OCI-LY3 (cell line): Measurements from ENCODE around the gene NEDD8.

Experiments used
- H2AFZ ChIP-seq: fragments of 200-600, 300-600 bp; shearing (Covaris generic); 2 replicates; pipeline ENCODE4 v1.6.0; 2014; ENCODE audit warnings: antibody characterized with exemption, low read depth, low read length
- H3K27ac ChIP-seq: fragments of 200-600, 300-600 bp; sonication (generic); 2 replicates; pipeline ENCODE4 v1.5.1; 2014; ENCODE audit warnings: mild to moderate bottlenecking, low read length, moderate library complexity, mixed read lengths
- H3K27me3 ChIP-seq: fragments of 200-600, 300-600 bp; sonication (generic); 2 replicates; pipeline ENCODE4 v1.6.1; 2014; ENCODE audit warnings: low read depth, low read length, mixed read lengths
- H3K36me3 ChIP-seq: fragments of 200-600, 300-600 bp; sonication (generic); replicated peaks from 2 replicates; pipeline ENCODE3; 2014; ENCODE audit warnings: low read depth, low read length, mixed read lengths
- H3K4me1 ChIP-seq: fragments of 300-600, 200-600 bp; sonication (generic); 2 replicates; pipeline ENCODE4 v1.6.1; 2014; ENCODE audit warnings: low read length, mixed read lengths
- H3K4me2 ChIP-seq: fragments of 200-600, 300-600 bp; sonication (generic); 2 replicates; pipeline ENCODE4 v1.6.1; 2014; ENCODE audit warnings: low read length, mixed read lengths
- H3K4me3 ChIP-seq: fragments of 300-600, 200-600 bp; sonication (generic); 2 replicates; pipeline ENCODE4 v1.5.1; 2014; ENCODE audit warnings: antibody characterized with exemption, mild to moderate bottlenecking, low read length, moderate library complexity
- H3K79me2 ChIP-seq: fragments of 300-600, 200-600 bp; shearing (Covaris generic); 2 replicates; pipeline ENCODE4 v1.6.1; 2014; ENCODE audit warnings: mild to moderate bottlenecking, low read length, mixed read lengths
- H3K9ac ChIP-seq: fragments of 300-600, 200-600 bp; shearing (Covaris generic); 2 replicates; pipeline ENCODE4 v1.6.0; 2014; ENCODE audit warnings: mild to moderate bottlenecking, low read length, moderate library complexity
- H3K9me3 ChIP-seq: fragments of 200-600, 300-600 bp; shearing (Covaris generic); 2 replicates; pipeline ENCODE4 v1.6.1; 2014; ENCODE audit warnings: low read length, mixed read lengths; ENCODE audit not compliant: insufficient read depth
- H4K20me1 ChIP-seq: fragments of 200-600, 300-600 bp; sonication (generic); 2 replicates; pipeline ENCODE4 v1.6.1; 2016; ENCODE audit warnings: low read length, mixed read lengths; ENCODE audit not compliant: insufficient read depth
- EZH2phosphoT487 ChIP-seq: fragments of 200-600 bp; shearing (Covaris generic); IDR thresholded peaks from 2 replicates; pipeline ENCODE4 v1.6.1; 2018; ENCODE audit warnings: antibody characterized with exemption, mixed run types, low read depth
- TF ChIP-seq, protein P1 (sequence below): fragments of 200-600, 300-600 bp; sonication (generic); IDR thresholded peaks from 2 replicates; pipeline ENCODE4 v1.5.1; 2014; ENCODE audit warnings: antibody characterized with exemption, low read length, low read depth

Gene NEDD8

DNA sequence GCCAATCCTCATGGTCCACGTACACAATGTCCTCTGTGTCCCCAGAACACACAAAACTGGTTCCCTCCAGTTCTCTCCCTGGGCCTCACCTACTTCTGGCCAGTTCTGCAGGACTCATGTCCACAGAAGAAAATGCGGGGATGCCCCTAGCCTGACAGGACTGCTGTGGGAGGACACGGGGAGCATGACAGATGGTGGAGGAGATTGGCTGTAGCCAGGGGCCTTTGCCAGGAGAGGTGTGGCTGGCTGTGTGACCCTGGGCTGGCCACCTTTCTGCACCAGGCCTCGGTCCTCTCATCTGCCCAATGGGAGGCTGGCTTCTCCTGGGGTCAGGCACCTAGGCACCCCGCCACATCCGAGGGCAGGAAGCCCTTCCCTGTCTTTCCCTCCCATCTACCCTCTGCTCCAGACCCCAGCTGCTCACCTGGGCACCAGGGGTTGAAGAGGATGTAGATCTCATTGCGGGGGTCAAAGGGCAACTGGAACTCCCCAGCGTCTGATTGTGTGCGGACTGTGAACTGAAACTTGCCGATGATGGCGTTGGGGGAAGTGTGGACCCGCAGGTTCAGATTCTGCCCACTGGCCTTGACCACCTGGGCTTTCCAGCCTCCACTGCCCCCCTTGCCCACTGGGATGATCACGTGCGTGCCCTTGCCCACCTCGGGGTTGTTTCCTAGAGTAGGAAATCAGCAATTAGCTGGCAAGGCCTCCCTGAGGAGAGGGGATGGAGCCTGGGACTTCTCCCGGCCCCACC, 28.0 kb upstream of the NEDD8 start:
- H3K27me3 ChIP-seq = no peaks in the 10 kb centered on the region
- no peaks in the 10 kb centered on the region for H3K79me2 ChIP-seq
- no peaks in the 10 kb centered on the region for H3K36me3 ChIP-seq
- H3K4me2 ChIP-seq = no peak overlapping the region
- H2AFZ ChIP-seq = no peak overlapping the region
- TF ChIP-seq, protein P1, sequence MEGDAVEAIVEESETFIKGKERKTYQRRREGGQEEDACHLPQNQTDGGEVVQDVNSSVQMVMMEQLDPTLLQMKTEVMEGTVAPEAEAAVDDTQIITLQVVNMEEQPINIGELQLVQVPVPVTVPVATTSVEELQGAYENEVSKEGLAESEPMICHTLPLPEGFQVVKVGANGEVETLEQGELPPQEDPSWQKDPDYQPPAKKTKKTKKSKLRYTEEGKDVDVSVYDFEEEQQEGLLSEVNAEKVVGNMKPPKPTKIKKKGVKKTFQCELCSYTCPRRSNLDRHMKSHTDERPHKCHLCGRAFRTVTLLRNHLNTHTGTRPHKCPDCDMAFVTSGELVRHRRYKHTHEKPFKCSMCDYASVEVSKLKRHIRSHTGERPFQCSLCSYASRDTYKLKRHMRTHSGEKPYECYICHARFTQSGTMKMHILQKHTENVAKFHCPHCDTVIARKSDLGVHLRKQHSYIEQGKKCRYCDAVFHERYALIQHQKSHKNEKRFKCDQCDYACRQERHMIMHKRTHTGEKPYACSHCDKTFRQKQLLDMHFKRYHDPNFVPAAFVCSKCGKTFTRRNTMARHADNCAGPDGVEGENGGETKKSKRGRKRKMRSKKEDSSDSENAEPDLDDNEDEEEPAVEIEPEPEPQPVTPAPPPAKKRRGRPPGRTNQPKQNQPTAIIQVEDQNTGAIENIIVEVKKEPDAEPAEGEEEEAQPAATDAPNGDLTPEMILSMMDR = no peak
- no peak for TF ChIP-seq EZH2phosphoT487
- no peaks in the 10 kb centered on the region for H4K20me1 ChIP-seq
- no peak overlapping the region for H3K4me3 ChIP-seq
- H3K9ac ChIP-seq = no peak overlapping the region
- H3K27ac ChIP-seq = no peak overlapping the region
- H3K9me3 ChIP-seq = no peaks in the 10 kb centered on the region
- H3K4me1 ChIP-seq = no peaks in the 10 kb centered on the region

DNA sequence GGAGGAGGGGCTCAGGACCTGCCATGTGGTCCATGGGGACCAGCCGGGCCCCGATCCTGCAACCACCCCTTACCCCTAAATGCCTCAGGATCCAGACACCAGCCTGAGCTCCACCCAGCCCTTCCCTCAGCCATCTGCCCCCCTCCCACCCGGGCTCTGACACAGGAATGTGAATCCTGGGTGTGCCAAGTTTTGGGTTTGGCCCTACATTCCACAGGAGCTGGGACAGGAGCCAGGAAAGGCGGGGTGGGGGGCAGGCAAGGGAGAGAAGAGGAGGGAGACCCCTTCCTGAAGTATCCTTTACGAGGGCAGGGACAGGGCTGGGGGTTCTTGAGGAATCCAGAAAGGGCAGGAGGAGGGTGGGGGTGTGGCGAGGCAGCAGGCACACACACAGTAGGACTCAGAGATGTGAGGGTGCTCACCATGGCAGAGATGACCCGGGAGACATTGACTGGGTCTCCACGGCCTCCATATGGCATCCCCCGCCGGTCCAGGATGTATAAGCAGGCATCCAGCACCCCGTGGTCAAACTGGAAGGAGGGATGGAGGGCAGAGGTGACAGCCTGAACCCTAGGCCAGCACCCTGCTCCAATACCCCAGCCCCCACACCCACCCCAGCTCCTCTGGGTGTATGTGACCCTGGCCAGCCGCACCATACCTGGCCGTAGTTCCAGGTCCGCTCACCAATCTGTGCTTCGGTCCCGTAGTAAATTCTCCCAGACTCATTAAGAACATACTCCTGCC, 27.3 kb upstream of the NEDD8 start:
- Histone ChIP-seq H4K20me1 (no peaks in the 10 kb centered on the region), H3K27ac (no peak overlapping the region), H3K4me1 (no peaks in the 10 kb centered on the region), H3K9me3 (no peaks in the 10 kb centered on the region), H3K27me3 (no peaks in the 10 kb centered on the region), H2AFZ (no peak overlapping the region), H3K79me2 (no peaks in the 10 kb centered on the region), H3K4me2 (no peak overlapping the region), H3K9ac (no peak overlapping the region), H3K4me3 (no peak overlapping the region), H3K36me3 (no peaks in the 10 kb centered on the region)
- TF ChIP-seq EZH2phosphoT487 = no peak
- TF ChIP-seq, protein P1 = no peak

DNA sequence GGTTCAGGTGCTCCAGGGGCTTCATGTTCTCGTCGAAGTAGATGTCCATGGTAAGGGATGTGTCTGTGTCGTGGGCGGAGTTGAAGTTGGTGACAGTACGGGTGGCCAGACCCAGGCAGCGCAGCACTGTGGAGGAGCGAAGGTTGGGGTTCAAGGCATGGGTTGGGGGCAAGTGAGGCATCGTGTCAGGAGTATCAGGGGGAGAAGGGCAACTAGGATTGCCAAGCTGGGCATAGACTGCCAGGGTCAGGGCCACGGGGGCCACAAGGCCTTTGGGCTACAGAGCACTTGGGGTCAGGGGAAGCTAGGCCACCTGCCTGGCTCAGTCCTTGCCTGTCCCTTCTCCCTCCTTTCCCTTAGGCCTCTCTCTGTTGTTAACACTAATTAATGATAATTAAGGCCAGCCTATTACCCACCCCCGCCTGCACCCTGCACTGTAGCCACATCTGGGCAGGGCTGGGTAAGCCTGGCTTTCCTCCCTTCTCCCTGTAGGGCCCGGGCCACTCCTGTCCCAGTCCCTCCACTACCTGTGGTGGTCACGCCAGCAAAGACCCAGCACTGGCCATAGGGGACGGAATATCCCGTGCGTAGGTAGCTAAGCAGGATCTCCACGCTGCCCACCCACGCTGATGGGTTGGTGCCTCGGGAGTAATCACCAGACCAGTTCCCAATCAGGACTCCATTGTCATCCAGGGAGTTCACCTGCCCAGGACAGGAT, 26.5 kb upstream of the NEDD8 start:
- Histone ChIP-seq H3K27ac (no peak overlapping the region), H3K9ac (no peak overlapping the region), H3K36me3 (no peaks in the 10 kb centered on the region), H3K9me3 (no peaks in the 10 kb centered on the region), H4K20me1 (no peaks in the 10 kb centered on the region), H3K79me2 (no peaks in the 10 kb centered on the region), H3K4me3 (no peak overlapping the region), H3K27me3 (no peaks in the 10 kb centered on the region), H3K4me1 (no peaks in the 10 kb centered on the region), H3K4me2 (no peak overlapping the region), H2AFZ (no peak overlapping the region)
- TF ChIP-seq, protein P1 = no peak
- TF ChIP-seq EZH2phosphoT487 = no peak

DNA sequence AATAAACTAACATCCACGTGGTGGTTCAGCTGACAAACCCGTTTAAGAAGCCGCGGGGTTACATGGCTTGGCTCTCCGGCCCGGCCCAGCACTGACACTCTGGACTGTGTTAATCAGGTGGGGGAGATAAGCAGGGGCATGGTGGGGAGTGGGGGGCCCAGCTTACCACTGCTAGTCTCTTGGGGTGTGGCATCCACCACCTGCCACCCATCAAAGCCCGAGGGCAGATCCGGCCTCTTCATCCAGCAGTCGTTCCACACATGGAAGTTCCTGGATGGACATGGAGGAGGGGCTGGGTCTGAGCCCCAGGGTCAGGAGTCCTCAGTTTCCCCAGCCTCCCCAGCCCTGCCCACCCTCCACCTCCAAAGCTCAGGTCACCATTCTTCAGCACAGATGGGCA, 26.0 kb upstream of the NEDD8 start:
- H3K4me1 ChIP-seq = no peaks in the 10 kb centered on the region
- H3K4me3 ChIP-seq = no peak overlapping the region
- TF ChIP-seq, protein P1 = no peak
- H3K4me2 ChIP-seq = no peak overlapping the region
- no peaks in the 10 kb centered on the region for H4K20me1 ChIP-seq
- no peaks in the 10 kb centered on the region for H3K9me3 ChIP-seq
- no peaks in the 10 kb centered on the region for H3K79me2 ChIP-seq
- no peaks in the 10 kb centered on the region for H3K27me3 ChIP-seq
- no peak overlapping the region for H3K9ac ChIP-seq
- no peak overlapping the region for H3K27ac ChIP-seq
- H3K36me3 ChIP-seq = no peaks in the 10 kb centered on the region
- H2AFZ ChIP-seq = no peak overlapping the region
